GM18526 (cell line): Measurements from ENCODE around the gene SULT6B1.

Experiments used
- POLR2A ChIP-seq: IDR thresholded peaks from 3 replicates; pipeline ENCODE4 v1.6.1; 2011; ENCODE audit not compliant: insufficient read length; ENCODE audit errors: extremely low read depth

The SULT6B1 gene

GRCh38 chr2:37156857-37157714, 31.4 kb downstream of the SULT6B1 start, which contains the start of gene EIF2AK2:
Gene EIF2AK2 (minus strand): TSS chr2:37156980. CDS start chr2:37147806, 9,174 bp downstream.
- peak; percentile 59 for TF ChIP-seq POLR2A

DNA sequence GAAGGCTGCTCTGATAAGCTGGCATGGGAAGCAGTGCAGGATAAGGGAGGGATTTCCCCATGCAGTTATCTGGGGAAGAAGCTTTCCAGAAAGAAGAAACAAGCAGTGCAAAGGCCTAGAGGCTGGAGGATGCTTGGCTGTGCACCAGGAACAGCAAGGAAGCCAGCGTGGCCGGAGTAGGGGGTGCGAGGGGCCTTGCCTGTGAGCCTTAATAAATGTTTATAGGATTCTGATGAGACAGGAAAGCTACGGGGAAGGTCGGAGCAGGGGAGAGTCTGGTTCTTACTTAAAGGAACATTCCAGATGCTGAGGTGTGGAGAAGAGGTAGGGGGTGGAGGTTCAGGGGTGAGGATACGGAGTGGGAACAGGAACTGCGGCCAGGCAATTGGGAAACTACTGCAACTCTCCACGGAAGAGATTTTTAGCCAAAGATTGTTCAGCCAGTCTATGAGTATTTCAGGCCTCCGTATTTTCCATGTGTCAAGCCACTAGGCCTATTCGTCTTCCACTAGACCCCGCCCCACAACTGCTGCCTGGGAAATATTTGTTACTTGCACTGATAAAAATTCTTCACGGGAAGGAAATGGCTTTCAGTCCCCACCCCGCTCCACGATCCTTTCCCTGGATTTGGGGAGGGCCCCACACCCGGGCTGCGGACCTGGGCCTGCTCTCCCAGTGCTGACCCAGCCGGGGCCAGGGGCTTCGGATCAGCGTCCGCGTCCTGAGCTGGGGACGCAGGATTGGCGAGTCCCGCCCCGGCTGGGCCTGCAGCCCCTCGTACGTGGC, 32.2 kb downstream of the SULT6B1 start:
- TF ChIP-seq POLR2A: no peak

DNA sequence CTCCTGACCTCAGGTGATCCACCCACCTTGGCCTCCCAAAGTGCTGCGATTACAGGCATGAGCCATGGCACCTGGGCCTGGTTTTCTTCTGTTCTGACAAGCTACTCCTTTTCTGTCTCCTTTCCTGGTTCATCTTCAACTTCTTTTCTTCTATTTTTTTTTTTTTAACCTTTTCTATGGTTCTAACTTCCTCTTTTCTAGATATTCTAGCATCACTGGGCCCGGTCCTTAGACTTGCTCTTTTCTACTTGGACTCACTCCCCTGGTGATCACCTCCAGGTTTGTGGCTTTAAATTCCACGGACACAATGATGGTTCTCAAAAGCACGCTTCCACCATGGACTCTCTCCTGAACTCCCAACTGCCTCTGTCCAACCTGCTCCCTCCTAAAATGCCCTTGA, 33.7 kb downstream of the SULT6B1 start:
- no peak for TF ChIP-seq POLR2A

GRCh38 chr2:37153224-37153623, 35.2 kb downstream of the SULT6B1 start:
- no peak for TF ChIP-seq POLR2A

- no peak for TF ChIP-seq POLR2A
Measured at GRCh38 chr2:37149626-37150322, 38.7 kb downstream of the SULT6B1 start.

GRCh38 chr2:37148325-37148724, 40.1 kb downstream of the SULT6B1 start:
- no peak for TF ChIP-seq POLR2A

- no peak for TF ChIP-seq POLR2A
Measured at GRCh38 chr2:37146062-37146461, 42.4 kb downstream of the SULT6B1 start.

GRCh38 chr2:37143974-37144373, 44.5 kb downstream of the SULT6B1 start:
- TF ChIP-seq POLR2A: no peak

DNA sequence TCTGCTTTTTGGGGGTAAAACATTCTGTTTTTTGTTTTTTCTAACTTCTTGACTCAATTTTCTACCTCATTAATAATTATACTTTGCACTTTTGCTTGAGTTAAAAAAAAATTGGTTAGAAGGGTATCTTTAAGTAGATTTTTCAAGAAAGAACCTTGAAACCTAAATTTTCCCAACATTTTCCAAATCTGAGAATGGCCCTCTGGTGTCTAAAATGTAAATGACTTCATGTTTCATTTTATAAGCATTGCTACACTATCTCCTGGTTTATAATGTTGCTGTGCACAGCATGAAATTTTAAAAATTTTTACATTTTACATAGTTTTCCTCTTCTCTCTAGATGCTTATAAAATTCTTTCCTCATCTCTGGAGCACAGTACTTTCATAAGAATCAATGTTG, 45.9 kb downstream of the SULT6B1 start:
- no peak for TF ChIP-seq POLR2A

- TF ChIP-seq POLR2A: no peak
Measured at GRCh38 chr2:37132914-37133313, 55.6 kb downstream of the SULT6B1 start.

DNA sequence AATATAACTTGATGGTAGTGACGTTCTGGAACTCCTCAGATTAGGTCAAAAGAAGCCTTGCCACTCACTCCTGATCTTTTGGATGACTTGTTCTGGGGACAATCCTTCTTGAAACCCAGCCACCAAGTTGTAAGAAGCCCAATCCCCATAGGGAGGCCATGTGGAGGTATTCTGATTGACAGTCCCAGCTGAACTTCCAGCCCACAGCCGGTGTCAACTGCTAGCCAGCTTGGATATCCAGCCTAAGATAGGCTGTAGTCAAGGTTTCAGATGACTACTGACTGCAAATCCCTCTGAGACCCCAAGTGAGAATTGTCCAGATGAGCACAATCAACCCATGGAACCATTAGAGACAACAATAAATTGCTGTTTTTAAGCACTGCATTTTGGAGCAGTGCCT, 63.1 kb downstream of the SULT6B1 start:
- TF ChIP-seq POLR2A: no peak

DNA sequence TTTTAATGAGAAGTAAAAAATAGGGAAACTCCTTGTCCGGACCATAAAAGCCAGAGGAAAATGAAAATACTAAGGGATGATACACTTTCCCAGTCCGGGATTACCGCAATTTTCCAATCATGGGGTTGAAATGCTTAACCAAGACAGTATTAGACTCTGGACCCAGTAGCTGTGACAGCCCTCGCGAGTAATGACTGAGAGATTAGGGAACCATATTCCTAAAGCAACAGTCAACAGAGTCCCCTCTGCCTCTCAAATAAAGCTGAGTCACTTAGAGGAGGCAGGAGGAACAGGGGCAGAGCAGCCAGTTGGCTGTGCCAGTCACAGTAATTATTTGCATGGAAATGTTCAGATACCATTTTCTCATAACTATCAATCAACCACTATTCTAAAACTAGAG, 69.3 kb downstream of the SULT6B1 start:
- no peak for TF ChIP-seq POLR2A
